Measurements from ENCODE around the gene CBLN3.

- no peak for TF ChIP-seq ZNF561 (CRISPR knock-in tag; conservative IDR thresholded peaks at IDR 0.05)
- TF ChIP-seq POLR2A (conservative IDR thresholded peaks at IDR 0.05): no peak
- no peak for TF ChIP-seq ETV5 (CRISPR knock-in tag; IDR thresholded peaks at IDR 0.05; ENCODE audit: low read depth)
- TF ChIP-seq MAFK (IDR thresholded peaks at IDR 0.05; ENCODE audit: low read length): no peak
- no peak for TF ChIP-seq CBX3 (IDR thresholded peaks at IDR 0.05; ENCODE audit: borderline replicate concordance in 1 of 2, low read length in 2 of 2)
- no peak for TF ChIP-seq CEBPB (tag; IDR thresholded peaks at IDR 0.05)
- no peak for TF ChIP-seq SP2 (IDR thresholded peaks at IDR 0.05; ENCODE audit: extremely low read depth, low read depth, low read length, poor library complexity, severe bottlenecking)
- TF ChIP-seq POLR2AphosphoS5 (IDR thresholded peaks at IDR 0.05; ENCODE audit: control insufficient read depth, insufficient read depth, low read depth, low read length): no peak
- no peak for TF ChIP-seq SREBF2 (CRISPR knock-in tag; IDR thresholded peaks at IDR 0.05)
- TF ChIP-seq KDM1A (IDR thresholded peaks at IDR 0.05): no peak
- no peak for TF ChIP-seq FOXM1 (IDR thresholded peaks at IDR 0.05; ENCODE audit: low read depth)
- TF ChIP-seq FOXM1 (CRISPR knock-in tag; IDR thresholded peaks at IDR 0.05; ENCODE audit: low read depth): no peak
- TF ChIP-seq C11orf30 (IDR thresholded peaks at IDR 0.05; ENCODE audit: low read depth): no peak
- no peak for TF ChIP-seq TCF7 (IDR thresholded peaks at IDR 0.05; ENCODE audit: borderline replicate concordance)
These were observed 42.5 kb downstream of the CBLN3 start for GRCh38 chr14:24387009-24387345.
